ENCODE data around the gene MTHFS. TPM values are rescaled to one million over a fixed set of nuclear protein-coding genes. Genes with fewer than 3 reads are reported as not detected.
"Not testable (repeated sequence)": the region's sequence is repeated elsewhere in the genome, so short reads cannot be mapped to it uniquely, and the experiment has no call there.

Gene MTHFS
- total and polyA plus RNA-seq, 5 donors from 2014 or later, result 12.6 to 88.5 (median 78.7) TPM

DNA sequence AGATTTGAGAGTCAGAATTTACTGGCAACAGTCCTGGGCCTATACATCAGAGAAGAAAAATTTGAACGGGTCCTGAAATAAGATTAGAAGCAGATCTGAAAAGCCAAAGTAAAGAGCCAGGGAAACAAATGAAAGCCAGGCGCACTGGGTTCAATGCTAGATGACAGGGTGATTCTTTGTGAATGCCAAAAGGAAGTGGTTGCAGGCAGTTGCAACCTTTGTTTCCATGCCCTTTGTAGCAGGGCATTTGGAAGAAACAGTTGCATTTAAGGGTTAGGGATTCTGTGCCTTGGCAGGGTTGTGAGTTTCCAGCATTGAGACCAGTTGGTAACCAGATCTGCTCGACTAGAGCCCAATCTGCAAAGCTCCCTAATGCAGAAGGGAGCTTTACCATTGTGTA lies 36.4 kb upstream of the MTHFS start:
- H3K4me1 ChIP-seq (ENCODE audit: control insufficient read depth, insufficient read depth, low read length, poor library complexity, severe bottlenecking), result no peaks in the 10 kb centered on the region
- no peaks in the 10 kb centered on the region for H3K36me3 Mint-ChIP-seq
- DNase-seq, result no peak
- no peaks in the 10 kb centered on the region for H3K4me1 Mint-ChIP-seq
- H3K9me3 ChIP-seq (ENCODE audit: control insufficient read depth in 2 of 2, low read length in 2 of 2), result no peaks in the 10 kb centered on the region
- peaks cover 0 to 7% (median 0%) of the 10 kb centered on the region in 7 donors for H3K9me3 Mint-ChIP-seq
- H3K4me3 Mint-ChIP-seq, result no peak overlapping the region
- no peak for ATAC-seq (ENCODE audit: low read depth in 2 of 2)
- no peak overlapping the region for H3K27ac ChIP-seq (ENCODE audit: insufficient read depth, low read length, poor library complexity, severe bottlenecking)
- no peak overlapping the region for H3K4me3 ChIP-seq (ENCODE audit: low read depth, low read length)
- no peak overlapping the region for H3K27ac Mint-ChIP-seq
- peaks cover 26% of the 10 kb centered on the region for H3K27me3 Mint-ChIP-seq
- peaks cover under 1% of the 10 kb centered on the region for H3K27me3 ChIP-seq (ENCODE audit: control insufficient read depth, insufficient read depth, low read length)
- H3K36me3 ChIP-seq (ENCODE audit: control insufficient read depth, insufficient read depth, low read length), result no peaks in the 10 kb centered on the region

DNA sequence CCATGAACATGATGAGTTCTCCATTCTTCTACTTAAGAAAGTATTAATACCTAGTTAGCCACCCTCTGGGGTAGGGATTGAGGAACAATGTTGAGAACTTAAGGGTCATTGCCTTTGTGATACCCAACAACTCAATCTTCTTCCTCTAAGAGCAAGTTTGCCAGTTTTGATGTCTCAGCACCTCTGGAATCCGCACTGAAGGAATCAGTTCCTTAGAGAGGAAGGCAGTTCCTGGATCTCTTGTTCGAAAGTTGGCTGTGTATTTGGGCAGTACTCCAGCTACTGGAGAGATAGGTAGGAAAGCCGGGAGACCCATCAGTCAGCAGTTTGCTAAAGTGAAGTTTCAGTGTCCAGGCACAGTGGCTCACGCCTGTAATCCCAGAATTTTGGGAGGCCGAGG lies 35.6 kb upstream of the MTHFS start:
- no peaks in the 10 kb centered on the region for H3K36me3 ChIP-seq (ENCODE audit: control insufficient read depth, insufficient read depth, low read length)
- no peaks in the 10 kb centered on the region for H3K4me1 ChIP-seq (ENCODE audit: control insufficient read depth, insufficient read depth, low read length, poor library complexity, severe bottlenecking)
- no peaks in the 10 kb centered on the region for H3K9me3 ChIP-seq (ENCODE audit: control insufficient read depth in 2 of 2, low read length in 2 of 2)
- no peaks in the 10 kb centered on the region for H3K27me3 ChIP-seq (ENCODE audit: control insufficient read depth, insufficient read depth, low read length)
- no peak overlapping the region for H3K27ac ChIP-seq (ENCODE audit: insufficient read depth, low read length, poor library complexity, severe bottlenecking)
- Mint-ChIP-seq H3K27ac (no peak overlapping the region), H3K27me3 (peaks cover 26% of the 10 kb centered on the region), H3K4me3 (no peak overlapping the region), H3K9me3 (peaks cover 0 to 7% (median 0%) of the 10 kb centered on the region in 7 donors), H3K36me3 (no peaks in the 10 kb centered on the region), H3K4me1 (no peaks in the 10 kb centered on the region)
- ATAC-seq (ENCODE audit: low read depth in 2 of 2), result no peak
- no peak overlapping the region for H3K4me3 ChIP-seq (ENCODE audit: low read depth, low read length)
- DNase-seq, result no peak

DNA sequence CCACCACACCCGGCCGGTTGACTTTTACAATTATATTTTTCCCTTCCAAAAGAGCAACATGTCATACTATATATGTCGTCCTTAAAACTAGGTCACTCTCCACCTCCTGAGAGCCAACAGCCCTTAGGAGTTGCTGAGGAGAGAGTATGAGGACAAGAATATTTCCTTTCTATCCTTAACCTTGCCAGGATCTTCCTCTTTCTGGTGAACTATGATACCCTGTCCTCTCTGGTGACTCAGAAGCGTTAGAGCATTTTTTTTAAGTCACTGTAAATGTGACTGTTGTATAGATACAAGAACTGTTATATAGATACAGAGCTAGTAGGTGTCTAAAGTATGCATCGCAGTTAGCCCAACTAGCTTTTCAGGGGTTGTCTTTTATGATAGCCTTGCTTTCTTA lies 33.7 kb upstream of the MTHFS start:
- Histone ChIP-seq H3K4me1 (ENCODE audit: control insufficient read depth, insufficient read depth, low read length, poor library complexity, severe bottlenecking) (no peaks in the 10 kb centered on the region), H3K4me3 (ENCODE audit: low read depth, low read length) (no peak overlapping the region), H3K36me3 (ENCODE audit: control insufficient read depth, insufficient read depth, low read length) (no peaks in the 10 kb centered on the region), H3K27ac (ENCODE audit: insufficient read depth, low read length, poor library complexity, severe bottlenecking) (no peak overlapping the region), H3K9me3 (ENCODE audit: control insufficient read depth in 2 of 2, low read length in 2 of 2) (no peaks in the 10 kb centered on the region), H3K27me3 (ENCODE audit: control insufficient read depth, insufficient read depth, low read length) (no peaks in the 10 kb centered on the region)
- peaks cover 3% of the 10 kb centered on the region for H3K36me3 Mint-ChIP-seq
- peaks cover 0 to 3% (median 0%) of the 10 kb centered on the region in 4 donors for H3K4me1 Mint-ChIP-seq
- no peak overlapping the region for H3K27ac Mint-ChIP-seq
- ATAC-seq (ENCODE audit: low read depth in 2 of 2), result no peak
- H3K9me3 Mint-ChIP-seq, result peaks cover 0 to 7% (median 0%) of the 10 kb centered on the region in 7 donors
- DNase-seq, result no peak
- H3K4me3 Mint-ChIP-seq, result no peak overlapping the region
- peaks cover 26% of the 10 kb centered on the region for H3K27me3 Mint-ChIP-seq

DNA sequence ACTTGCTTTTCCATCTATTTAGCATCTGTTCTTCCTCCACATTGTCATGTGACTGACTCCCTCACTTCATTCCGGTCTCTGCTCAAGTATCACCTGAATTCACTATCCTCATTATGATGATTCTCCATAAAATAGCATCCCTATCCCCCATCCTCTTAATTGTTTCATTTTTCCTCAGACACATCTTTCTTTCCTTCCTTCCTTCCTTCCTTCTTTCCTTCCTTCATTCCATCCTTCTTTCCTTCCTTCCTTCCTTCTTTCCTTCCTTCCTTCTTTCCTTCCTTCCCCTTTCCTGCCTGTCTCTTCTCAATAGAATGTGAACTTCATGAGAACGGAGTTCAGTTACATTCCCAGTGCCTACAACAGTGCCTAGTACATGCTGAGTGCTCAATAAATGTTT lies 32.6 kb upstream of the MTHFS start:
- peak overlapping the region in 1 of 4 donors; percentile 68 for H3K4me3 Mint-ChIP-seq
- H3K27me3 Mint-ChIP-seq, result peaks cover 26% of the 10 kb centered on the region
- peak overlapping the region in 1 of 3 donors; percentile 6 for H3K27ac Mint-ChIP-seq
- H3K36me3 Mint-ChIP-seq, result peaks cover 3% of the 10 kb centered on the region
- H3K27me3 ChIP-seq (ENCODE audit: control insufficient read depth, insufficient read depth, low read length), result no peaks in the 10 kb centered on the region
- H3K27ac ChIP-seq (ENCODE audit: insufficient read depth, low read length, poor library complexity, severe bottlenecking), result no peak overlapping the region
- no peaks in the 10 kb centered on the region for H3K9me3 ChIP-seq (ENCODE audit: control insufficient read depth in 2 of 2, low read length in 2 of 2)
- H3K4me3 ChIP-seq (ENCODE audit: low read depth, low read length), result no peak overlapping the region
- DNase-seq (no peak), ATAC-seq (ENCODE audit: low read depth in 2 of 2) (no peak)
- H3K9me3 Mint-ChIP-seq, result peaks cover 0 to 7% (median 0%) of the 10 kb centered on the region in 7 donors
- peaks cover under 1% of the 10 kb centered on the region for H3K4me1 ChIP-seq (ENCODE audit: control insufficient read depth, insufficient read depth, low read length, poor library complexity, severe bottlenecking)
- H3K36me3 ChIP-seq (ENCODE audit: control insufficient read depth, insufficient read depth, low read length), result no peaks in the 10 kb centered on the region
- peaks cover 0 to 6% (median 1%) of the 10 kb centered on the region in 4 donors for H3K4me1 Mint-ChIP-seq

DNA sequence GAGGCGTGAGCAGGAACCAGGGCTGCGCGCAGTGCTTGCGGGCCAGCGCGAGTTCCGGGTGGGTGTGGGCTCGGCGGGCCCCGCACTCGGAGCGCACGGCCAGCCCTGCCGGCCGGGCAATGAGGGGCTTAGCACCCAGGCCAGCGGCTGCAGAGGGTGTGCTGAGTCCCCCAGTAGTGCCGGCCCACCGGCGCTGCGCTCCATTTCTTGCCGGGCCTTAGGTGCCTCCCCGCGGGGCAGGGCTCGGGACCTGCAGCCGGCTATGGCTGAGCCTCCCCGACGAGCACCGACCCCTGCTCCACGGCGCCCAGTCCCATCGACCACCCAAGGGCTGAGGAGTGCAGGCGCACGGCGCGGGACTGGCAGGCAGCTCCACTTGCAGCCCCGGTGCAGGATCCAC lies 29.3 kb upstream of the MTHFS start:
- DNase-seq; H3K27me3 ChIP-seq (ENCODE audit: control insufficient read depth, insufficient read depth, low read length); H3K36me3 ChIP-seq (ENCODE audit: control insufficient read depth, insufficient read depth, low read length); H3K4me3 ChIP-seq (ENCODE audit: low read depth, low read length); H3K4me3 Mint-ChIP-seq; H3K27ac Mint-ChIP-seq; H3K27ac ChIP-seq (ENCODE audit: insufficient read depth, low read length, poor library complexity, severe bottlenecking); ATAC-seq (ENCODE audit: low read depth in 2 of 2): not testable (repeated sequence)
- peaks cover 16% of the 10 kb centered on the region for H3K27me3 Mint-ChIP-seq
- H3K9me3 Mint-ChIP-seq, result peaks cover 1 to 20% (median 15%) of the 10 kb centered on the region in 7 donors
- Histone ChIP-seq H3K9me3 (ENCODE audit: control insufficient read depth in 2 of 2, low read length in 2 of 2) (peaks cover 9 to 13% of the 10 kb centered on the region in 2 experiments), H3K4me1 (ENCODE audit: control insufficient read depth, insufficient read depth, low read length, poor library complexity, severe bottlenecking) (peaks cover 18% of the 10 kb centered on the region)
- peaks cover 12% of the 10 kb centered on the region for H3K36me3 Mint-ChIP-seq
- H3K4me1 Mint-ChIP-seq, result peaks cover 5 to 34% (median 18%) of the 10 kb centered on the region in 4 donors

DNA sequence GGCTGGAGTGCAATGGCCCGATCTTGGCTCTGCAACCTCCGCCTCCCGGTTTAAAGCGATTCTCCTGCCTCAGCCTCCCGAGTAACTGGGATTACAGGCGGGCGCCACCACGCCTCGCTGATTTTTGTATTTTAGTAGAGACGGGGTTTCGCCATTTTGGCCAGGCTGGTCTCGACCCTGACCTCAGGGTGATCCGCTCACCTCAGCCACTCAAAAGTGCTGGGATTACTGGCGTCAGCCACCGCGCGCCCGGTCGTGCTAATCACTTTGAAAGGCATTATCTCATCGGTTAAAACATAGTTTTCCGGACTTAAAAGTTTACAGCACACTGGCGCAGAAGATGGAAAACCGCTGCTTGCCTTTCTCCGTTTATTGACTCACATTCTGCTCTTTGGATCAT lies 27.6 kb upstream of the MTHFS start:
- Histone ChIP-seq H3K4me1 (ENCODE audit: control insufficient read depth, insufficient read depth, low read length, poor library complexity, severe bottlenecking) (peaks cover 18% of the 10 kb centered on the region), H3K27ac (ENCODE audit: insufficient read depth, low read length, poor library complexity, severe bottlenecking) (peak overlapping the region; percentile 96), H3K4me3 (ENCODE audit: low read depth, low read length) (peak overlapping the region; percentile 83), H3K36me3 (ENCODE audit: control insufficient read depth, insufficient read depth, low read length) (peaks cover 21% of the 10 kb centered on the region), H3K9me3 (ENCODE audit: control insufficient read depth in 2 of 2, low read length in 2 of 2) (peaks cover 20 to 29% of the 10 kb centered on the region in 2 experiments), H3K27me3 (ENCODE audit: control insufficient read depth, insufficient read depth, low read length) (no peaks in the 10 kb centered on the region)
- Mint-ChIP-seq H3K36me3 (peaks cover 18% of the 10 kb centered on the region), H3K27ac (peak overlapping the region; percentile 42 to 98 (median 98)), H3K4me3 (peak overlapping the region; percentile 52 to 95 (median 82)), H3K27me3 (peaks cover 7% of the 10 kb centered on the region), H3K4me1 (peaks cover 5 to 34% (median 18%) of the 10 kb centered on the region in 4 donors), H3K9me3 (peaks cover 1 to 31% (median 15%) of the 10 kb centered on the region in 7 donors)
- DNase-seq (no peak), ATAC-seq (ENCODE audit: low read depth in 2 of 2) (no peak)

DNA sequence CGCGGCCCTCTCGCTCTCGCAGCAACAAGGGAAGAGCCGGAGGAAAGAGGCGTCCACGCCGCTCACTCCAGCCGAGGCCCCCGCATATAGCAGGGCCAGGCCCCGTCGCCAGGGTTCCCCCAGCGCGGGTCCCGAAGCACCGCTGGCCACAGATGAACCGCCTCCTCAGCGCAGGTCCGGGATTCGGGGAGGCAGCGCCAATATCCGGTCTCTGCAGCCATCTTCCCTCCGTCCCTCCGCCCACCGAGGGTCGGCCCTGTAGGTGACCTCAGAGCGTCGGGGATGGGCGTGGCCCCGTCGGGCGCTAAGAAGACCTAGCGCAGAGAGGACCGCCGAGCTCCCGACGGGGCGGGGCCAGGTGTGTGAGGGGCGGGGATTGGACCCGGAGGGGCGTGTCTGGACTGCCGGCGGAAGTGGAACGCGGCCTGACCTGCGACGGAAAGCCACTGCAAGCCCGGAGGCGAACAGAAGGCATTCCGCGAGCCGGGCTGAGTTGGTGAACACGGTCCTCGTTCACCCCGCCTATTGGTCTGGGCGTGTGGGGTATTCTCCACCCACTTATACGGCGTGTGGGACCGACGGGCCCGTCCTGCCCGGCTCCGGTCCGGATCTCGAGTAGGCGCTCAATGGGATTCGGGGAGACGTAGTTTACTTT lies 26.8 kb upstream of the MTHFS start:
- peaks cover 5 to 34% (median 18%) of the 10 kb centered on the region in 4 donors for H3K4me1 Mint-ChIP-seq

More for the DNA sequence above, 26.8 kb upstream of the MTHFS start:
- H3K4me1 ChIP-seq (ENCODE audit: control insufficient read depth, insufficient read depth, low read length, poor library complexity, severe bottlenecking), result peaks cover 18% of the 10 kb centered on the region
- H3K27me3 ChIP-seq (ENCODE audit: control insufficient read depth, insufficient read depth, low read length), result no peaks in the 10 kb centered on the region
- ATAC-seq (ENCODE audit: low read depth in 2 of 2) (peak; percentile 96), DNase-seq (peak; percentile 97 to 99 (median 98))
- H3K4me3 ChIP-seq (ENCODE audit: low read depth, low read length), result peak overlapping the region; percentile 83
- Mint-ChIP-seq H3K27me3 (peaks cover 7% of the 10 kb centered on the region), H3K36me3 (peaks cover 22% of the 10 kb centered on the region), H3K4me3 (peak overlapping the region; percentile 93 to 98 (median 94)), H3K27ac (peak overlapping the region; percentile 98), H3K9me3 (peaks cover 1 to 37% (median 19%) of the 10 kb centered on the region in 7 donors)
- peak overlapping the region; percentile 96 for H3K27ac ChIP-seq (ENCODE audit: insufficient read depth, low read length, poor library complexity, severe bottlenecking)
- peaks cover 21% of the 10 kb centered on the region for H3K36me3 ChIP-seq (ENCODE audit: control insufficient read depth, insufficient read depth, low read length)
- peaks cover 24 to 35% of the 10 kb centered on the region in 2 experiments for H3K9me3 ChIP-seq (ENCODE audit: control insufficient read depth in 2 of 2, low read length in 2 of 2)
